ENCODE data around the gene GLB1L2.

DNA sequence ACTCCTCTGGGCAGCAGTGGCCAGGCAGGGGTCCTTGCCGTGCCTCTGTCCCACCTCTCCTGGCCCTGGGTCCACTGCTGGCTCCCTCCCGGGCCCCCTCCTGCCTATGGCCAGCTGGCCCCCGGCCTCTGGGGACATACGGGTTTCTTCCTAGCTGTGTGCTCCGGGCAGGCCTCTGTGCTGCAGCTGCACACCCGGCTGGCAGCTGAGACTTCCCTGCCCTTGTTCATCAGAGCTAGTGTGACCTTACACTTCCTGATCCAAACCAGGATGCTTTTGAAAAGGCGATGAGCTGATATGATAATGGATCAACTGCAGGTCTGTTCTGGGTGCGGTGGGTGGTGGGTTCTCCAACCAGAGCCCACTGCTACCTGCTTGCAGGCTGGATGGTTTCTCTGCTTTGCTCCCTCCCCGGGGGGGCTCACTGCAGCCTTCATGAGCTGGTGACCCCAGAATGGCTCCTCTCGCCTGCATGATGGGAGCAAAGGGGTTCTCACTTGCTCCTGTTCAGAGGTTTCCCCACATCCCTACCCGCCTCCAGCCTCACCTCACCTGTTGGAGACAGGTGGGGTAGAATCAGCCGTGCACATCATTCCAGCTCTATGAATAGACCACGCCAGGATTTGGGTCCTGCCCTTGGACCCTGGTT lies 67.0 kb downstream of the GLB1L2 start:
- TF ChIP-seq POLR2AphosphoS5 (IDR thresholded peaks at IDR 0.05; ENCODE audit: low read depth, low read length) (no peak), PAX5 (IDR thresholded peaks at IDR 0.05; ENCODE audit: insufficient read depth, low read length, severe bottlenecking) (no peak), POLR2A (IDR thresholded peaks at IDR 0.05; ENCODE audit: low read depth, low read length) (no peak), TAF1 (IDR thresholded peaks at IDR 0.05; ENCODE audit: low read depth, low read length) (no peak), SPI1 (IDR thresholded peaks at IDR 0.05; ENCODE audit: low read depth, low read length) (no peak), POU2F2 (IDR thresholded peaks at IDR 0.05; ENCODE audit: low read depth, low read length) (no peak)
